SK-N-MC (cell line): ENCODE results near the gene PDSS2.

Experiments
- EZH2 ChIP-seq: fragments of 200-600 bp; sonication (generic); IDR thresholded peaks from one replicate; pipeline ENCODE4 v1.6.1; 2017; ENCODE audit warnings: antibody characterized with exemption
- FOXP2 ChIP-seq: optimal IDR thresholded peaks from 2 replicates; pipeline ENCODE3; 2011; ENCODE audit warnings: mild to moderate bottlenecking, moderate library complexity; ENCODE audit not compliant: insufficient read depth; ENCODE audit errors: extremely low read length, control extremely low read depth
- POLR2AphosphoS5 ChIP-seq: IDR thresholded peaks from 2 replicates; pipeline ENCODE4 v1.6.1; 2012; ENCODE audit warnings: mild to moderate bottlenecking, low read depth, low read length, borderline replicate concordance

DNA sequence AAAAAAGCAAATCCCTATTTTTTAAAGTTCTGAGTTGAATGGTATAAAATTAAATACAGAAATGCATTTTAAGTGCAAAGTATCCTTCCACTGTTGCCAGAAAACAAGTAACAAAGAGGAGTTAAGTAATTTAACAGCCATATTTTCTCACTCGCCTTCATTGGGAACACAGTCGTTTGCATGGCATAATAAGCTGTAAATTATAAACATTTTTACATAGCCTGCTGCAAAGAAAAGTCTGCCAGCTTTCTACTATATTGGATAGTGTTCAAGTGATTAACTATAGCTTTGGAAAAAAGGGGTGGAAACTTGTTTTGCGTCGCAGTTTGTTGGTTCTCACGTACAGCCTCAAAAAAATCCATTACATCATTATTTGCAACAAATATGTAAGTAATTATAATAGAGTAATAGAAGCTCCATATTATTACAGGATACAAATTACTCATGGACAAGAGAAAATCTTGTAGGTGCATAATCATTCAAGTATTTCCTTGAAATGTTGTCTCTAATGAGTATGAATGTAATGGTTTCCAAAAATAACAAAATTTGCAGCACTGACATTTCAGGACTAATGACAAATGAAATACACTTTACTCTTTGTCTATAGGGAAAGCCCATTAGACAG lies 139.3 kb downstream of the PDSS2 start:
- TF ChIP-seq POLR2AphosphoS5 (no peak), EZH2 (no peak), FOXP2 (no peak)
